ENCODE data around the gene EXOC2.

DNA sequence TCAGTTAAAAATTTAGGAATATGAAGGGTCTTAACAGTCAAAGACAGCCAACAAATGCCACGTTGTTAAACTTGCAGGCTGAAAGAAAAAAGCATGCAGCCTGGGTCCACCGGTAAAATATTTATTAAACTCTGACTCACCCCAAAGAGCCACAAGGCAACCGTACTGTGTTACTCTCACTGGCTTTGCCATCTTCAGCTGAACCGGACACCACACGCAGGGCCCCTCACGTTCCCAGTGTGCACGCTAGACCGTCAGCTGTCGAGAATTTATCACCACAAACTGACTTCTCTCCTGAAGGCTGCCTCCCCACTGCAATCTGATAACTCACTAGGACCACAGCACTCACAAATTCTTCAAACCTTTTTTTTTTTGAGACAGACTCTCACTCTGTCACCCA, 66.7 kb downstream of the EXOC2 start:
- TF ChIP-seq, protein P1, sequence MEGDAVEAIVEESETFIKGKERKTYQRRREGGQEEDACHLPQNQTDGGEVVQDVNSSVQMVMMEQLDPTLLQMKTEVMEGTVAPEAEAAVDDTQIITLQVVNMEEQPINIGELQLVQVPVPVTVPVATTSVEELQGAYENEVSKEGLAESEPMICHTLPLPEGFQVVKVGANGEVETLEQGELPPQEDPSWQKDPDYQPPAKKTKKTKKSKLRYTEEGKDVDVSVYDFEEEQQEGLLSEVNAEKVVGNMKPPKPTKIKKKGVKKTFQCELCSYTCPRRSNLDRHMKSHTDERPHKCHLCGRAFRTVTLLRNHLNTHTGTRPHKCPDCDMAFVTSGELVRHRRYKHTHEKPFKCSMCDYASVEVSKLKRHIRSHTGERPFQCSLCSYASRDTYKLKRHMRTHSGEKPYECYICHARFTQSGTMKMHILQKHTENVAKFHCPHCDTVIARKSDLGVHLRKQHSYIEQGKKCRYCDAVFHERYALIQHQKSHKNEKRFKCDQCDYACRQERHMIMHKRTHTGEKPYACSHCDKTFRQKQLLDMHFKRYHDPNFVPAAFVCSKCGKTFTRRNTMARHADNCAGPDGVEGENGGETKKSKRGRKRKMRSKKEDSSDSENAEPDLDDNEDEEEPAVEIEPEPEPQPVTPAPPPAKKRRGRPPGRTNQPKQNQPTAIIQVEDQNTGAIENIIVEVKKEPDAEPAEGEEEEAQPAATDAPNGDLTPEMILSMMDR (IDR thresholded peaks at IDR 0.05), result no peak
- no peak for TF ChIP-seq EZH2 (IDR thresholded peaks at IDR 0.05; ENCODE audit: borderline replicate concordance, insufficient read depth, low read depth, low read length, poor library complexity, severe bottlenecking)

Data from B cell (primary cell).